HG03025 (cell line): Measurements from ENCODE around the gene NHLRC1.

Source experiments
- ATAC-seq: cut with Tn5 transposase; IDR thresholded peaks from one replicate; pipeline ENCODE4 v1.9.1; 2021; ENCODE audit warnings: mild to moderate bottlenecking, moderate library complexity; ENCODE audit not compliant: unreplicated experiment, low FRiP score

NHLRC1 gene

GRCh38 chr6:18088419-18089296, 33.8 kb downstream of the NHLRC1 start:
- no peak for ATAC-seq

GRCh38 chr6:18087396-18088165, 34.9 kb downstream of the NHLRC1 start:
- ATAC-seq = no peak

- ATAC-seq = no peak
These were observed 41.3 kb downstream of the NHLRC1 start for GRCh38 chr6:18081025-18081668.

DNA sequence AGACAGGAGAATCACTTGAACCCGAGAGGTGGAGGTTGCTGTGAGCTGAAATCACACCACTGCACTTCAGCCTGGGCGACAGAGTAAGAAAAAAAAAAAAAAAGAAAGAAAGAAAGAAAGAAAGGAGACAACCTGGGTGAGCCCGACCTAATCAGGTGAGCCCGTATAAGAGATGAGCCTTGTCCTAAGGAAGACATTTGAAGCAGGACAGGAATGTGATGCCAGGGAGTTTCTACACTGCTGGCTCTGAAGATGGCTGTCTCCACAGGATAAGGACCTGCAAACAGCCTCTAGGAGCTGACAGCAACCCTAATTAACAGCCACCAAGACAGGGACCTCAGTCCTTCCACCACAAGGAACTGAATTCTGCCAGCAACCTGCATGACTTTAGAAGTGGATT, 41.9 kb downstream of the NHLRC1 start:
- ATAC-seq = no peak

GRCh38 chr6:18078866-18079265, 43.6 kb downstream of the NHLRC1 start:
- ATAC-seq = no peak

- ATAC-seq = no peak
These were observed 46.2 kb downstream of the NHLRC1 start for GRCh38 chr6:18076231-18076630.

DNA sequence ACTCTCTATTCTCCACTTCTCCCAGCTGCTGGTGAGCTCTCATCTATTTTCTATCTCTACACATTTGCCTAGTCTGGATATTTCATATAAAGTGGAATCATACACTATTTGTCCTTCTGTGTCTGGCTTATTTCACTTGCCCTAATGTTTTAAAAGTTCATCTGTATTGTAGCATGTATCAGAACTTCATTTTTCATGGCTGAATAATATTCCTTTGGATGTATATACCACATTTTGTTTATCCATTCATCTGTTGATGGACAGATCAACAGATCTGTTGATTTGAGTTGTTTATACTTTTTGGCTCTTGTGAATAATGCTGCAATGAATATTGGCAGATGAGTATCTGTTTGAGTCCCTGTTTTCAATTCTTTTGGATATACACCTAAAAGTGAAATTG, 49.6 kb downstream of the NHLRC1 start:
- no peak for ATAC-seq

DNA sequence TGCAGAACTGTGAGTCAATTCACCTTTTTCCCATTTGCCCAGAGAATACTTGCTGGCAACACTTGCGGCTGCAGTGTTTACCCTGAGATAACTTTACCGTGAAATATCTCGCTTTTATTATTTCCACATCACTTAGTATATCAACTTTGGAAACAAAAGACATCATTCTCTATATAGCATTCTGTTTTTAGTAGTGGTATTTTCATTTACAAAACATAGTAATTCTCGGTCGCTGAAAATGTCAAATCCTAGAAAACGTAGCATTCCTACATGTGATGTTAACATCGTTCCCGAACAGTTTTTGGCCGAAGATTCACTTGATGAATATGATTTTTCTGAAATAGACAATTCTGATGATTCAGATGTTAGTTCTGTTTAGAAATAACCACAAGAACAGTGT, 52.0 kb downstream of the NHLRC1 start:
- no peak for ATAC-seq
